Smooth muscle cell (in vitro differentiated cells): ENCODE data around the gene SMPD3. TPM values are rescaled to one million over a fixed set of nuclear protein-coding genes. Genes with fewer than 3 reads are reported as not detected.

ENCODE experiments used
- polyA plus RNA-seq: library from polyadenylated mRNA; unstranded; fragments of >200 nt; fragmentation: Nextera tagmentation; extraction: Ambion mirVana; gene quantifications from 2 replicates; pipeline ENCODE4 v1.2.1, GENCODE V29; 2016
- small RNA-seq: library from RNA; depleted of rRNA; stranded (forward); fragments of <200 nt; gene quantifications from one replicate; pipeline ENCODE3, GENCODE V24; 2014
- total RNA-seq: library from RNA; depleted of rRNA; stranded (reverse); fragments of >200 nt; gene quantifications from 2 replicates; pipeline ENCODE4 v1.2.3, GENCODE V29; 2014

Gene SMPD3
- total and polyA plus RNA-seq, 2 experiments from 2014 or later, result 0.63 to 0.73 TPM

Small RNA genes within 50 kb of the gene (small RNA-seq; reads per million reads assigned to genes)
- gene RF00019, result not detected
- gene RNU4-30P, result 0.24 reads per million

Other genes with a start within 250 kb of the SMPD3 start
- 5.5 and 8.5 TPM in 2 replicates for gene ESRP2, start 212.4 kb downstream of the SMPD3 start, total RNA-seq
- 2.7 and 11.1 TPM in 2 replicates for gene ESRP2, start 212.4 kb downstream of the SMPD3 start, polyA plus RNA-seq
- 22.5 and 24.2 TPM in 2 replicates for gene PLA2G15, start 203.1 kb downstream of the SMPD3 start, total RNA-seq
- gene PLA2G15, start 203.1 kb downstream of the SMPD3 start, polyA plus RNA-seq, result 29.7 and 38.3 TPM in 2 replicates
- gene SLC7A6, start 184.0 kb downstream of the SMPD3 start, total RNA-seq, result 16.5 and 22.7 TPM in 2 replicates
- 11.4 and 15.9 TPM in 2 replicates for gene SLC7A6, start 184.0 kb downstream of the SMPD3 start, polyA plus RNA-seq
- gene SLC7A6OS, start 137.6 kb downstream of the SMPD3 start, total RNA-seq, result 8.3 and 9.6 TPM in 2 replicates
- 13.2 and 13.9 TPM in 2 replicates for gene SLC7A6OS, start 137.6 kb downstream of the SMPD3 start, polyA plus RNA-seq
- 16.3 and 22.1 TPM in 2 replicates for gene PRMT7, start 137.5 kb downstream of the SMPD3 start, total RNA-seq
- 19.7 and 25.4 TPM in 2 replicates for gene PRMT7, start 137.5 kb downstream of the SMPD3 start, polyA plus RNA-seq
- gene ZFP90, start 90.8 kb upstream of the SMPD3 start, total RNA-seq, result 35.1 and 35.5 TPM in 2 replicates
- 14.2 and 14.9 TPM in 2 replicates for gene ZFP90, start 90.8 kb upstream of the SMPD3 start, polyA plus RNA-seq
- gene CDH3, start 196.8 kb upstream of the SMPD3 start, total RNA-seq, result 66.8 and 78.2 TPM in 2 replicates
- gene CDH3, start 196.8 kb upstream of the SMPD3 start, polyA plus RNA-seq, result 18.9 and 77.6 TPM in 2 replicates